ENCODE data around the gene LSM14B.
A peak's percentile ranks its signal among the peaks of the same experiment; 100 is the strongest.

LSM14B gene

DNA sequence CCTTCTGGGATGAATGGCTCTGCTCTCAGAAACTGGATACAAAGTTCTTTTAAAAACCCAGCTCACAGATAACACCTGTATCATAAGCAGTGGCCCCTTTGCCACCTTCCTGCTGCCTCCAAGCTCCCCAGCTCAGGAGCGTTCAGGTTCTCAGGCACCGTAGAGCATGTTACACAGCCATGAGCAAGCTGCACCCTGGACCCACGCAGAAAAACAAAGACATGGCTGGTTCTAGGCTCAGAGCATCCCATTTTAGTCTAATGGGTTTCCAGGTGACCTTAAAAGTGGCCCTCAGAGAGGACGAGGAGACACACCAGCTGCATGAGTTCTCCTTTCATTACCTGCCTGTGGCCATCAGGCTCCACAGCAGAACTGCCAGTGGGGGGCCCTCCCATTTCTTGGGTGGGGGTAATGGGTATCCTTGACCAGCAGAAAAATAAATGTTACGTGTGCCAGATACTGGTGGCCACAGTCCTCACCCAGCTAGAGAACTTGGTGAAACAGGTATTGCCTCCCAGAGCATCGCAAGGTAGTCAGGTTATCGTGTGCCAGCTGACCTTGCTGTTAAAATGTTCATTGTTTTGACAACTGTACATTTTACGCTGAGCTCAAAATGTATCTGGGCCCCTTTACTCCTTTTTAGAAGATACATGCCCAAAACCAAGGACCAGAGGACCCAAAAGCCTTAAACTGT lies 13.4 kb downstream of the LSM14B start:
- Histone ChIP-seq H3K9ac (ENCODE audit: low read length) (no peak overlapping the region), H3K4me1 (ENCODE audit: control insufficient read depth, insufficient read depth, low read length) (peaks cover 32% of the 10 kb centered on the region), H3K36me3 (ENCODE audit: control insufficient read depth, insufficient read depth, low read length, severe bottlenecking) (peaks cover 93% of the 10 kb centered on the region), H3K27me3 (replicated peaks; ENCODE audit: control insufficient read depth, insufficient read depth, low read length) (no peaks in the 10 kb centered on the region), H3K9me3 (ENCODE audit: control insufficient read depth, low read length) (no peaks in the 10 kb centered on the region), H3K4me3 (ENCODE audit: low read length) (no peak overlapping the region)
- DNase-seq (ENCODE audit: low read depth), result no peak

- Histone ChIP-seq H3K4me3 (ENCODE audit: low read length) (no peak overlapping the region), H3K9ac (ENCODE audit: low read length) (no peak overlapping the region), H3K36me3 (ENCODE audit: control insufficient read depth, insufficient read depth, low read length, severe bottlenecking) (peaks cover 86% of the 10 kb centered on the region), H3K27me3 (replicated peaks; ENCODE audit: control insufficient read depth, insufficient read depth, low read length) (no peaks in the 10 kb centered on the region), H3K4me1 (ENCODE audit: control insufficient read depth, insufficient read depth, low read length) (peaks cover 39% of the 10 kb centered on the region), H3K9me3 (ENCODE audit: control insufficient read depth, low read length) (no peaks in the 10 kb centered on the region)
- DNase-seq (ENCODE audit: low read depth), result peak; percentile 82
These were observed 14.2 kb downstream of the LSM14B start for GRCh38 chr20:62136283-62137091.

- H3K9me3 ChIP-seq (ENCODE audit: control insufficient read depth, low read length), result no peaks in the 10 kb centered on the region
- peaks cover 42% of the 10 kb centered on the region for H3K4me1 ChIP-seq (ENCODE audit: control insufficient read depth, insufficient read depth, low read length)
- no peak overlapping the region for H3K4me3 ChIP-seq (ENCODE audit: low read length)
- peaks cover 81% of the 10 kb centered on the region for H3K36me3 ChIP-seq (ENCODE audit: control insufficient read depth, insufficient read depth, low read length, severe bottlenecking)
- no peak for DNase-seq (ENCODE audit: low read depth)
- H3K9ac ChIP-seq (ENCODE audit: low read length), result no peak overlapping the region
- H3K27me3 ChIP-seq (replicated peaks; ENCODE audit: control insufficient read depth, insufficient read depth, low read length), result no peaks in the 10 kb centered on the region
These were observed 14.8 kb downstream of the LSM14B start for GRCh38 chr20:62137092-62137384.

GRCh38 chr20:62137478-62138203 lies 15.4 kb downstream of the LSM14B start:
- Histone ChIP-seq H3K27me3 (replicated peaks; ENCODE audit: control insufficient read depth, insufficient read depth, low read length) (no peaks in the 10 kb centered on the region), H3K4me3 (ENCODE audit: low read length) (no peak overlapping the region), H3K36me3 (ENCODE audit: control insufficient read depth, insufficient read depth, low read length, severe bottlenecking) (peaks cover 75% of the 10 kb centered on the region), H3K9me3 (ENCODE audit: control insufficient read depth, low read length) (no peaks in the 10 kb centered on the region), H3K4me1 (ENCODE audit: control insufficient read depth, insufficient read depth, low read length) (peaks cover 41% of the 10 kb centered on the region), H3K9ac (ENCODE audit: low read length) (no peak overlapping the region)
- DNase-seq (ENCODE audit: low read depth), result no peak

DNA sequence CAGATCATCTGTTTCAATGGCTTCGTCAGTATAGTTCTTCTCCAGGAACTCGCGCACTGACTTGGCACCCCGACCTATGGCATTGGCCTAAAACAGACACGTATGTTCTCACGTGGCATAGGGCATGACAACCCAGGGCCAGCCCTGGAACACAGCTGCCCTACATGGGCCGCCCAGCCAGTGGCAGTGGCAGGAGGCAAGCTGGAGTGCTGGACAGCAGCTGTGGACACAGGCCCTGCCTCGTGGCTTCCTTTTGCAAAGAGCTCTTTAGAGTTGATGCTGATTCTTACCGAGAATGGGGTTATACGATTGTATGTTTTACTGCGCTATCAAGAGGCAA lies 15.9 kb downstream of the LSM14B start:
- Histone ChIP-seq H3K4me1 (ENCODE audit: control insufficient read depth, insufficient read depth, low read length) (peaks cover 35% of the 10 kb centered on the region), H3K36me3 (ENCODE audit: control insufficient read depth, insufficient read depth, low read length, severe bottlenecking) (peaks cover 69% of the 10 kb centered on the region), H3K27me3 (replicated peaks; ENCODE audit: control insufficient read depth, insufficient read depth, low read length) (no peaks in the 10 kb centered on the region), H3K4me3 (ENCODE audit: low read length) (no peak overlapping the region), H3K9ac (ENCODE audit: low read length) (no peak overlapping the region), H3K9me3 (ENCODE audit: control insufficient read depth, low read length) (no peaks in the 10 kb centered on the region)
- no peak for DNase-seq (ENCODE audit: low read depth)

GRCh38 chr20:62138912-62139311 lies 16.6 kb downstream of the LSM14B start:
- Histone ChIP-seq H3K9me3 (ENCODE audit: control insufficient read depth, low read length) (no peaks in the 10 kb centered on the region), H3K4me1 (ENCODE audit: control insufficient read depth, insufficient read depth, low read length) (peaks cover 34% of the 10 kb centered on the region), H3K27me3 (replicated peaks; ENCODE audit: control insufficient read depth, insufficient read depth, low read length) (no peaks in the 10 kb centered on the region), H3K36me3 (ENCODE audit: control insufficient read depth, insufficient read depth, low read length, severe bottlenecking) (peaks cover 63% of the 10 kb centered on the region), H3K9ac (ENCODE audit: low read length) (no peak overlapping the region), H3K4me3 (ENCODE audit: low read length) (no peak overlapping the region)
- DNase-seq (ENCODE audit: low read depth), result no peak

- H3K9ac ChIP-seq (ENCODE audit: low read length), result peak overlapping the region; percentile 27
- peaks cover 34% of the 10 kb centered on the region for H3K4me1 ChIP-seq (ENCODE audit: control insufficient read depth, insufficient read depth, low read length)
- no peaks in the 10 kb centered on the region for H3K9me3 ChIP-seq (ENCODE audit: control insufficient read depth, low read length)
- no peaks in the 10 kb centered on the region for H3K27me3 ChIP-seq (replicated peaks; ENCODE audit: control insufficient read depth, insufficient read depth, low read length)
- no peak overlapping the region for H3K4me3 ChIP-seq (ENCODE audit: low read length)
- peaks cover 59% of the 10 kb centered on the region for H3K36me3 ChIP-seq (ENCODE audit: control insufficient read depth, insufficient read depth, low read length, severe bottlenecking)
- no peak for DNase-seq (ENCODE audit: low read depth)
These were observed 17.4 kb downstream of the LSM14B start for GRCh38 chr20:62139636-62140035.

DNA sequence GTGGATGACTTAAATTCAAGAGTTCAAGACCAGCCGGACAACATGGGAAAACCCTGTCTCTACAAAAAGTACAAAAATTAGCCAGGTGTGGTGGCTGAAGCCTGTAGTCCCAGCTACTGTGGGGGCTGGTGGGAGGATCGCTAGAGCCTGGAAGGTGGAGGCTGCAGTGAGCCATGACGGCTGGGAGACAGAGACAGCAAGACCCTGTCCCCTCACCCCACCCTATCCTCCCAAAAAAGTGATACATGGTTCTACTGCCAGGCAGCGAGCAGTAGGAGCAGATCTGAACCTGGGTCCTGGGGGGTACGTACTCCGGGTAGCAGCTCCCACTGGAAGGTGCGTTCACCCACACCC lies 18.7 kb downstream of the LSM14B start:
- H3K9ac ChIP-seq (ENCODE audit: low read length), result peak overlapping the region; percentile 97
- H3K27me3 ChIP-seq (replicated peaks; ENCODE audit: control insufficient read depth, insufficient read depth, low read length), result no peaks in the 10 kb centered on the region
- no peak for DNase-seq (ENCODE audit: low read depth)
- no peaks in the 10 kb centered on the region for H3K9me3 ChIP-seq (ENCODE audit: control insufficient read depth, low read length)
- peaks cover 48% of the 10 kb centered on the region for H3K36me3 ChIP-seq (ENCODE audit: control insufficient read depth, insufficient read depth, low read length, severe bottlenecking)
- H3K4me3 ChIP-seq (ENCODE audit: low read length), result peak overlapping the region; percentile 94
- H3K4me1 ChIP-seq (ENCODE audit: control insufficient read depth, insufficient read depth, low read length), result peaks cover 36% of the 10 kb centered on the region

- peak; percentile 66 for DNase-seq (ENCODE audit: low read depth)
- H3K9me3 ChIP-seq (ENCODE audit: control insufficient read depth, low read length), result no peaks in the 10 kb centered on the region
- no peaks in the 10 kb centered on the region for H3K27me3 ChIP-seq (replicated peaks; ENCODE audit: control insufficient read depth, insufficient read depth, low read length)
- H3K9ac ChIP-seq (ENCODE audit: low read length), result peak overlapping the region; percentile 97
- H3K4me3 ChIP-seq (ENCODE audit: low read length), result peak overlapping the region; percentile 94
- peaks cover 36% of the 10 kb centered on the region for H3K4me1 ChIP-seq (ENCODE audit: control insufficient read depth, insufficient read depth, low read length)
- H3K36me3 ChIP-seq (ENCODE audit: control insufficient read depth, insufficient read depth, low read length, severe bottlenecking), result peaks cover 42% of the 10 kb centered on the region
These were observed 19.3 kb downstream of the LSM14B start for GRCh38 chr20:62141397-62142251.

- Histone ChIP-seq H3K36me3 (ENCODE audit: control insufficient read depth, insufficient read depth, low read length, severe bottlenecking) (peaks cover 33% of the 10 kb centered on the region), H3K4me3 (ENCODE audit: low read length) (peak overlapping the region; percentile 94), H3K9me3 (ENCODE audit: control insufficient read depth, low read length) (no peaks in the 10 kb centered on the region), H3K9ac (ENCODE audit: low read length) (peak overlapping the region; percentile 97), H3K27me3 (replicated peaks; ENCODE audit: control insufficient read depth, insufficient read depth, low read length) (no peaks in the 10 kb centered on the region), H3K4me1 (ENCODE audit: control insufficient read depth, insufficient read depth, low read length) (peaks cover 36% of the 10 kb centered on the region)
- DNase-seq (ENCODE audit: low read depth), result peak; percentile 56
These were observed 20.2 kb downstream of the LSM14B start for GRCh38 chr20:62142252-62143080.

Measured in adipocyte (in vitro differentiated cells).